Transverse colon (tissue), 4 donors: Measurements from ENCODE around the gene QSOX2. TPM values are rescaled to one million over a fixed set of nuclear protein-coding genes. Genes with fewer than 3 reads are reported as not detected.

Experiments
- DNase-seq: peaks from one replicate; pipeline ENCODE4 v3.0.0-alpha.2; 2019
- H3K27ac ChIP-seq, 4 donors: fragments of 200-600 bp; sonication (generic); 2 replicates each; pipeline ENCODE4 v1.5.1; 2016 to 2018; ENCODE audit warnings: inconsistent platforms in 4 of 4
- H3K27me3 ChIP-seq: fragments of 200-600 bp; sonication (generic); 2 replicates; pipeline ENCODE4 v1.5.1; 2017; ENCODE audit warnings: inconsistent platforms
- H3K36me3 ChIP-seq, 4 donors: fragments of 200-600 bp; sonication (generic); 2 replicates each; pipeline ENCODE4 v1.5.1; 2017 to 2019; ENCODE audit warnings: inconsistent platforms in 4 of 4
- H3K4me1 ChIP-seq, 4 donors: fragments of 200-600 bp; sonication (generic); 2 replicates each; pipeline ENCODE4 v1.5.1; 2017 to 2020; ENCODE audit warnings: inconsistent platforms in 4 of 4
- H3K4me3 ChIP-seq, 4 donors: fragments of 200-600 bp; sonication (generic); 1 replicate in 1 of 4; 2 replicates in 3 of 4; pipeline versions ENCODE4 v1.5.1 to v1.6.1; 2017 to 2019; ENCODE audit warnings: inconsistent platforms in 4 of 4
- H3K9me3 ChIP-seq, 2 donors: fragments of 200-600 bp; sonication (generic); 2 replicates each; pipeline ENCODE4 v1.5.1; 2017 to 2019; ENCODE audit warnings: inconsistent platforms in 2 of 2
- CTCF ChIP-seq, 5 experiments: fragments of 200-600 bp in 3 of 5; fragments of 450-650 bp in 2 of 5; sonication (generic) in 3 of 5; IDR thresholded peaks; 1 replicate in 2 of 5; 2 replicates in 3 of 5; pipeline ENCODE4 v1.5.1; 2016 to 2017; ENCODE audit warnings: antibody characterized with exemption in 5 of 5, inconsistent platforms in 3 of 5, mild to moderate bottlenecking in 2 of 5, moderate library complexity in 1 of 5
- EP300 ChIP-seq: sonication (generic); formaldehyde crosslinking; IDR thresholded peaks from one replicate; pipeline ENCODE4 v1.6.1; 2017; ENCODE audit warnings: antibody characterized with exemption, low read depth
- POLR2A ChIP-seq: fragments of 450-650 bp; IDR thresholded peaks from one replicate; pipeline ENCODE4 v1.6.1; 2016; ENCODE audit warnings: antibody characterized with exemption, mild to moderate bottlenecking, moderate library complexity
- POLR2AphosphoS5 ChIP-seq, 3 donors: sonication (generic); formaldehyde crosslinking; IDR thresholded peaks; one replicate each; pipeline ENCODE4 v1.6.1; 2016; ENCODE audit warnings: antibody characterized with exemption in 3 of 3
- WGBS, 2 donors: methylation state at CpG; one replicate each; pipeline ENCODE4 v1.1.5; 2018; ENCODE audit warnings: low coverage in 1 of 2; 5-methylcytosine and 5-hydroxymethylcytosine counted together
- in situ Hi-C, 4 donors: fragments of 200-750 bp; cut with MboI; loops; one replicate each; pipeline versions ENCODE4 v1.15.0 to v1.15.1; 2017; ENCODE audit warnings: low sequenced_read_pairs in 3 of 4, low pct_ligation_motif_present in 1 of 4, low pct_unique_long_range_greater_than_20kb in 1 of 4
- intact Hi-C: fragments of 100-400 bp; cut with DNase I; formaldehyde crosslinking; loops from one replicate; pipeline ENCODE4 v1.15.1; 2023; ENCODE audit warnings: low total_unique reads
- total RNA-seq, 4 donors: library from RNA; depleted of rRNA; stranded (reverse); fragments of >200 nt; gene quantifications; one replicate each; pipeline ENCODE4 v1.1.0, GENCODE V29; 2016

Gene QSOX2
- total RNA-seq, 4 donors from 2014 or later: 3.7 to 18.1 (median 4.8) TPM

DNA sequence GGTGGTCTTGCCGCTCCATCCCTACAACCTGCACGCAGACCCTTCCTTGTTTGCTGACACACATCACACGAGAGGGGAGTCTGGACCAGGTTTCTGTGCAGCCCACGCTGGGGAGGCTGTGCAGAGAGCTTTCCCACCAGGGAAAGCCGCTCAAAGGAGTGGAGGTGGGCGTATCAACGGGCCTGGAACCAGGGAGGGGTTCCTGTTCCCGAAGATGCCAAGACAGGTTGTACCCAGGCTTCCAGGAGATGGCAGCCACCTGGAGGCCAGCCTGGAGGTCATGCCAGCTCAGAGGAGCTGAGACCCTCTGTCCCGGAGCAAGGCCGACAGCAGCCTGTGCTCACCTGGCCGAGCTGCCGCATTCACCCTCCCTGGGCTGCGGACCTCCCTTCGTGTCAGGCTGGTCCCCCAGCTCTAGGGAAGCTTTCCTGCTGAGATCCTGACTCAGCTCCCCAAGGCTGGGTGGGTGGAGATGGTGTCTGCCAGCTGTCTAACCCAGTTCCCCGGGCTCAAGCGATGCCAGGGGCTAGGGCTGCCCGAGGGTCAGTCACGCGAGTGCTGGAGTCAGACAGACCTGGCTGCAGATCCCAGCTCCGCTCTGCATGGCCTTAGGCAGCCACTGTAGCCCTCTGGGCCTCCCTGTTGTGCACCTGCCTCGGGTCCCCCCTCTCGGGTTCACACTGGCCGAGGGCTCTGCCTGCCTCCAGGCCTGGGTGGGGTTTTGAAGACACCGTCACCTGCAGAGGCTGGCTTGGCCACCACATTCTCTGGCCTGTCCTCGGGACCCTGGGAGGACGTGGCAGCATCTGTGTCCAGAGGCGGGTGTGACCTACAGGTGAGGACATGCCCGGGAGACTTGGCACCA lies 28.5 kb upstream of the QSOX2 start:
- H3K36me3 ChIP-seq: no peaks in the 10 kb centered on the region
- no peak for DNase-seq
- intact Hi-C loops (no loop called here), in situ Hi-C loops (loop anchor here in 1 of 4 donors (10.0 kb wide), 1 partner anchor 109 kb away; no protein-coding TSS in a partner anchor)
- no peaks in the 10 kb centered on the region for H3K4me1 ChIP-seq
- no peaks in the 10 kb centered on the region for H3K9me3 ChIP-seq
- no peak overlapping the region for H3K4me3 ChIP-seq
- no peak for TF ChIP-seq POLR2AphosphoS5 (IDR thresholded peaks at IDR 0.05)
- TF ChIP-seq EP300: no peak
- no peak for TF ChIP-seq CTCF (IDR thresholded peaks at IDR 0.05)
- no peak for TF ChIP-seq POLR2A
- peaks cover 14% of the 10 kb centered on the region for H3K27me3 ChIP-seq
- no peak overlapping the region for H3K27ac ChIP-seq
- 79% methylated on average over 26 of the region's 28 CpGs; no CpG with 5 or more reads in 1 of the 2 donors for WGBS, 2 donors

DNA sequence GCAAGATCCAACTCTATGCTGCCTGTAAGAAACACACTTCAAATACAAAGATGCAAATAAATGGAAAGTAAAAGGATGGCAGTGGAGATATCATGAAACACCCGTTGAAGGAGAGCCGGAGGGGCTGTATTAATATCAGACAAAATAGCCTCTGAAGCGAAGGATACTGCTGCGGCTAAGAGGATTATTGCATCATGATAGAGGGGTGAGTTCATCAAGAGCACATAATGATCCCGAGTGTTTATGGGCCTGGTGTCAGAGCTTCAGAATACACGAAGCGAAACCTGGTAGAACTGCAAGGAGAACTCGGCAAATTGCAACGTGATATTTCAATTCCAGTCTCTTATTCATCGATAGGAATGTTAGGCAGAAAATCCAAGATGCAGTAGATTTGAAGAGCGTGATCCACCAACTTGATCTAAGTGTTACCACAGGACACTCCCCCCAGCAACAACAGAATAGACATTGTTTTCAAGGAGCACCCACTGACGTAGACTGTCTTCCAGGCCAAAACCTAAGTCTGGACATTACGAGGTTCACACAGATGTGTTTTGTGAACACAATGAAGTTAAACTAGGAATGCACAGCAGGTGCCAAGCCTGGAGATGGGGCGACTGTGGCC lies 27.7 kb upstream of the QSOX2 start:
- in situ Hi-C loops: loop anchor here in 1 of 4 donors (10.0 kb wide), 1 partner anchor 109 kb away; no protein-coding TSS in a partner anchor

GRCh38 chr9:136270173-136270705 lies 24.6 kb upstream of the QSOX2 start:
- H3K27ac ChIP-seq: no peak overlapping the region
- H3K27me3 ChIP-seq: peaks cover 9% of the 10 kb centered on the region
- WGBS, 2 donors: 81 to 88% methylated on average over 12 to 13 of the region's 13 CpGs
- in situ Hi-C loops (loop anchor here in 1 of 4 donors (10.0 kb wide), 1 partner anchor 105 kb away; no protein-coding TSS in a partner anchor), intact Hi-C loops (no loop called here)
- no peaks in the 10 kb centered on the region for H3K36me3 ChIP-seq
- no peak for DNase-seq
- no peak overlapping the region for H3K4me3 ChIP-seq
- peaks cover 5 to 13% (median 8%) of the 10 kb centered on the region in 4 donors for H3K4me1 ChIP-seq
- TF ChIP-seq POLR2A (no peak), CTCF (IDR thresholded peaks at IDR 0.05) (no peak), POLR2AphosphoS5 (IDR thresholded peaks at IDR 0.05) (no peak), EP300 (no peak)
- no peaks in the 10 kb centered on the region for H3K9me3 ChIP-seq

More for the DNA sequence above, 27.7 kb upstream of the QSOX2 start:
- Histone ChIP-seq H3K4me1 (no peaks in the 10 kb centered on the region), H3K36me3 (no peaks in the 10 kb centered on the region), H3K4me3 (no peak overlapping the region), H3K9me3 (no peaks in the 10 kb centered on the region), H3K27me3 (peaks cover 21% of the 10 kb centered on the region), H3K27ac (no peak overlapping the region)
- no peak for DNase-seq
- intact Hi-C loops: no loop called here
- WGBS, 2 donors: 76 to 77% methylated on average over 13 to 14 of the region's 14 CpGs
- TF ChIP-seq CTCF (IDR thresholded peaks at IDR 0.05): no peak
- TF ChIP-seq EP300: no peak
- no peak for TF ChIP-seq POLR2AphosphoS5 (IDR thresholded peaks at IDR 0.05)
- TF ChIP-seq POLR2A: no peak

DNA sequence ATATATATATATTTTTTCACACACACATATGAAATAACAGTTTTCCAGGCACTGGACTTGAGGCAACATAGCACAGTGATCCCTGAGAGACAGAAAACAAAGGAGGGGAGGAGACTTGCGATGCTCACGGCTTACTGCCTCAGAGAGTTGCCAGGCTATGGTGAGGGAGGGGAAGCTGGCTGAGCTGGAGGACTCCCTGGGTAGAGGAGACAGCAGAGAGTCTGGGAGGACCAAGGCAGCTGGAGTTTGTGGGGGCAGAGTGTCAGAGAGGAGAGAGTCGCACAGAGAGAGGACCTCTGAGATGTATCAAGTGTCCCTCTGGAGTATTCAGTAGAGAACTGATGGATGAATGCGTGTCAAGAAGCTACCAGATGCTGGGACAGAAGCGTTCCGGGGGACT lies 23.1 kb upstream of the QSOX2 start:
- Histone ChIP-seq H3K27ac (no peak overlapping the region), H3K27me3 (peaks cover 12% of the 10 kb centered on the region), H3K4me3 (no peak overlapping the region), H3K4me1 (peaks cover 5 to 13% (median 8%) of the 10 kb centered on the region in 4 donors), H3K9me3 (no peaks in the 10 kb centered on the region), H3K36me3 (no peaks in the 10 kb centered on the region)
- intact Hi-C loops: no loop called here
- no peak for TF ChIP-seq CTCF (IDR thresholded peaks at IDR 0.05)
- TF ChIP-seq EP300: no peak
- TF ChIP-seq POLR2AphosphoS5 (IDR thresholded peaks at IDR 0.05): no peak
- no peak for TF ChIP-seq POLR2A
- in situ Hi-C loops: no loop called here
- DNase-seq: no peak
- 65 to 66% methylated on average over 6 of the region's 6 CpGs for WGBS, 2 donors
